ENCODE data around the gene SMS.

SMS gene

DNA sequence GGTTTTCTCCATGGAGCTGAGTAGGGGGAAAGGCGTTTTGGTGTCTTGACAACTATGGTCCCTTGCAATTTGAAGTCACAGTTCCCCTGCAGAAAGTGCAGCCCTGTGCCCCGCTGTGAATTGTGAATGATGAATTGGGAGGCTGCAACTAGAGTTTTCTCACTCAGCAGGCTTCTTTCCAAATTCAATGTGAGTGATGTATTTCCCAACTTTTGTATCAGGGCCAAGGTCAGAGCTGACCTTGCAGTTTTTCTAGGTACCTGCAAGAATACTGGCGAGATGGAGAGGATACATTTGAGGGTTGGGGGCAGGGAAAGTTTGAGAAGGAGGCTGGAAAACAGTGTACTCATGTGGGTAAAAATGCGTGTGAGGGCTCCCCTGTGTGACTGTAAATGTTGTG lies 103.4 kb downstream of the SMS start:
- no peak for DNase-seq
